Fibroblast of skin of back (primary cell): ENCODE measurements around the gene MMP14.
A peak's percentile ranks its signal among the peaks of the same experiment; 100 is the strongest.
"Not testable (repeated sequence)": the region's sequence is repeated elsewhere in the genome, so short reads cannot be mapped to it uniquely, and the experiment has no call there.

Experiments
- DNase-seq: peaks from one replicate; pipeline ENCODE4 v3.0.0-alpha.2; 2013

Gene MMP14

GRCh38 chr14:22814941-22815713, 21.3 kb upstream of the MMP14 start, which contains the start of gene SLC7A7:
TSS of gene SLC7A7 (minus strand) at chr14:22815435. CDS start at chr14:22813398, 2,037 bp downstream.
- DNase-seq = no peak

DNA sequence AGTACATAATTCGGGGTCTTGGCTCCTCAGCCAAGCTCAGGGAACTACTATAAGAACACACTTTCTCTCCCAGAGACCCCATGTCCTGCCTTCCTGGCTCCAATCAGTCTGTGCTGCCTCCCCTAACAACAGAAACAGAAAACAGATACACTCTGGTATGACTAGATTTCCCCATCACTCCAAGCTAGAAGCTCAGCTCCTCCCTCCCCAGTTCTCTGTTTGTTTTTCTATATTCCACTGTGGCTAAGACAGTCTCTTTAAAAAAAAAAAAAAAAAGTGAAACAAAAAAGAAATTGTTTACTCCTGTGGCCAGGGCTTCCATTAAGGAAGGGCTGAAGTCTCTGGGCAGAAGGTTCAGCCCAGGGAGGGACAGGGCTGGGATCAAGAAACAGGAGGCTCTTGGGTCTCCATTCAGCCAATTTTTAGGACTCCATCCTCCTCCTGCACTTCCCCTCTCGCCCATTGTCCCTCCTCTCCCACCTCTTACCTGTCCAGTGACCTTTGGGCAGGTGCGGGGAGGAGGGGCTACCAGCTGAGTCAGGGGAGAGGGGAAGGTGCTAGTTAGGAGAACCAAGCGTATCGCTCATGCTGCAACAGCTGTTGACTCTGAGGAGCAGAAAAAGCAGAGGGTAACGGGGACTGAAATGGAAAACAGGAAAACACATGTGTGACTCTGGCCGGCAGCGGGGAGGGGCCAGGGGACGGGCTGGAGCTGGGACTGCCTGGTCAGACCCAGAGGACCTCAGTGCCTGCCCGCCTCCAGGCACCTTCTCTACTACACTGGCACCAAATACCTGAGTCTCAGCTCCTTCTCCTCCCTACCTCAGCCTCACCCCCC, 17.0 kb upstream of the MMP14 start:
- DNase-seq = peak; percentile 56

DNA sequence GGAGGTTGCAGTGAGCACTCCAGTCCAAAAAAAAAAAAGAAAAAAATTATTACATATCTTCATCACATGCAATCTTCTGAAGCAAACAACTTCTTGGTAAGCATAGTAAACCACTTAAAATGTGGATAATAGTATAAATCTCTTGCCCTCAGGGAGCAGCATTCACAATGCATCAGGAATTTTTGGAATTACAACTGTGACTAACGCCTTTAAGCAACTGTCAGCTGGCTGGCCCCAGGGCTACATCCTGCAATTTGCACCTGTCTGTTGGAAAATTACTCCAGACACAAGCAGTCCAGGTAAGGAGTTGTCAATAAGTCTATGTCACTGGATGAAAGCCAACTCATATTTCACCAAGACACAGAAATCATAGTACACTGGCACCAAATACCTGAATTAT, 15.7 kb upstream of the MMP14 start:
- DNase-seq = peak; percentile 41

GRCh38 chr14:22821193-22822015, 15.0 kb upstream of the MMP14 start:
- no peak for DNase-seq

GRCh38 chr14:22822016-22822570, 14.3 kb upstream of the MMP14 start:
- no peak for DNase-seq

- DNase-seq = peak; percentile 88
Measured at GRCh38 chr14:22822571-22823098, 13.8 kb upstream of the MMP14 start.

DNA sequence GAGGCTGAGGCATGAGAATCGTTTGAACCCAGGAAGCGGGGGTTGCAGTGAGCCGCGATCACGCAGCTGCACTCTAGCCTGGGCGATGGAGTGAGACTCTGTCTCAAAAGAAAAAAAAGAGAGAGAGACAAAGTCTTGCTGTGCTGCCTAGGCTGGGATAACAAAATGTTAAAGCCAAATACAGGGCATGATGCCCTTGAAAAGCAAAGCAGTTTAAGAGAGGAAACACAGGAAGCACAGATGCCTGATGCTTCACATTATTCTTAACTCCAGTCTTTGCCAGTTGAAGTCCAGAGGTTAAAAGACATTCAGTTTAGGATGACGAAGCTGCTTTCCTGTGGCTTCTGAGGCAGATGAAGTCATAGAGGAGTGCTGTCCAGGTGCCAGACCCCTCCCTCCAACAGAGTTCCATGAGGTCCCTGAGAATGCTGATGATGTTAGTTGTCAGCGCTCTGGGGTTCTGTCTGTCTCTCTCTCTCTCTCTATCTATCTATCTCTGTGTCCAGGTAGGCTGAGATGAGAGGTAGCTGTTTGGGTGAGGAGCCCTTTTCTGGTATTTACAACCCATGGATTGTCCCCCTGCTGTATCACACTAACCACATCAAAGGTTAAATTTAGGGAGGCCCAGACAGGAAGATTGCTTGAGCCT, 11.6 kb upstream of the MMP14 start:
- peak; percentile 83 for DNase-seq

GRCh38 chr14:22829076-22829660, 7.2 kb upstream of the MMP14 start:
- DNase-seq = not testable (repeated sequence)

DNA sequence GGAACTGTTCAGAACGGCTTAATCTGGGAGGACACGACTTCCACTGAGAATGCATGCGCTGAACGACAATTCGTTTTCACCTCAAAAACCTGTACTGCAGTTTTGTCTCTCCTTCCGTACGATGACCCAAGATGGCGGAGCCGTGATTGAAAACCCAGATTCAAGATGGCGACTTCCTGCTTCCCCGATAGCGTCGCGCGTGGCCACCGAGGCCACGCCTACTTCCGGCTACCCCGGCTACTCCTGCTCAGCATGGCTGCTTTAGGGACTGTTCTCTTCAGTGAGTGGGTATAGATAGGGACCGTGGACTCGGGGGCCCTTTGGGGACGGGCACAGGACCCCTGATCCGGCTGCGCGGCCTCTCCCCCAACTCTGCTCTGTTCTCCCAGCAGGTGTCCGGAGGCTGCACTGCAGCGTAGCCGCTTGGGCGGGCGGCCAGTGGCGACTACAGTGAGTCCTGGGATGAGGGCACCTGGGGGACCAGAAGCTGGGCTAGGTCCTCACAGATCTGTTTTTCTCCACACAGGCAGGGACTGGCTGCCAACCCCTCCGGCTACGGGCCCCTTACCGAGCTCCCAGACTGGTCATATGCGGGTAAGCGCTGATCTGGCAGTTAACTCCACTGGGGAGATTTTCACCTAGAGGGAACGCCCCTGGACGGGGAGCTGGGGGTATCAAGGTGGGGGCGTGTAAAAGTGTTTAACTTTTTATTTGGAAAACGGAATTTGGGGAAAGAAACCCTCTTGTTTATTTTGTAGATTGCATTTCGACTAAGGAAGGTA, 6.5 kb upstream of the MMP14 start, which contains the start of gene MRPL52:
TSS of gene MRPL52 (plus strand) at position 227 of the 782 bp plus-strand sequence. CDS start at position 253, 26 bp downstream.
- peak; percentile 89 for DNase-seq

- no peak for DNase-seq
Measured at GRCh38 chr14:22830443-22831010, 5.9 kb upstream of the MMP14 start.

DNA sequence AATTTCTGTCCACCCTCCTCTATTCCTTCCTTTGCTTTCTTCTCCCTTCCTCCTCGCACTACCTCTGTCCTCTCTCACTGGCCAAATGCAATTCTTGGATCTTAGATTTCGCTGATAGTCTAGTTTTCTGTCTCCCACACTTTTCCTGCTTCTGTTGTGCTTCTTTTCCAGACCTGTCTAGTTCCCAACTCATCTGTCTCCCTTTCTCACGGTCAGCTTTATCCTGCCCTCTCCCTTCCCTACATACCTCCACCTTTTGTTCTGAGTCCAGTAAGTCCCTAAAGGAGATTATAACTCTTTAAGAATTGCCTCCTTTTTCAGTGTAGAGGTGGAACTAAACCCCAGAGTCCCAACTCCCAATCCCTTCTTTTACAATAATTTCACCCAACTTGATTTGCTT, 880 bp upstream of the MMP14 start:
- DNase-seq = no peak

DNA sequence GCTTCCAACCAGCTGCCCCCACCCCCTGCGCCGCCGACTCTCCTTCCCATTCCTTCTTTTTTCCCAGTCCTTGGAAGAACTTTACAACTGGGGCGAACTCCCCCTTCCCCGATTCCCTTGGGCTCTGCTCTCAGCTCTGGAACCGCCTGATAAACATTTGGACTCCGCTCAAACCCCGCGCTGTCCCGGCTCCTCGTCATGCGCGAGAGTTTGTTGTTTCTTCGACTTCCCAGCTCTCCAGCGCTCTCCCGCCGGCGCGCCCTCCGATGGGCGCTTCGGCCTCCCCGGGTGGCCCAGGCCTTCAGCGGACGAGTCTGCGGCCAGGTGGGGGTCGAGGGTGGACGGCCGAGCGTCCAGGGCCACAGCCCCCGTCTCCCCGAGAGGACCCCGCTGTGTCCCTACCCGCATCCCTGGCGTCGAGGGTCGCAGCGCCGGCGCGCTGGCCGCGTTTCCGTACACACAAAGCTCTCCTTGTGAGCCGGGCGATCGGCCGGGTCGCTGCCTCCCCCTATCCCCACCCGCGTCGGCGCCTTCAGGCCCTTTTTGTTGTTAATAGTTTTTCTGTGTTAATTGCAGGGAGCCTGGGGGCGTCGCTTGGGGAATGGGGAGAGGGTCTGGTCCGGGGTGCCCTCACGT, 847 bp downstream of the MMP14 start:
- peak; percentile 70 for DNase-seq

DNA sequence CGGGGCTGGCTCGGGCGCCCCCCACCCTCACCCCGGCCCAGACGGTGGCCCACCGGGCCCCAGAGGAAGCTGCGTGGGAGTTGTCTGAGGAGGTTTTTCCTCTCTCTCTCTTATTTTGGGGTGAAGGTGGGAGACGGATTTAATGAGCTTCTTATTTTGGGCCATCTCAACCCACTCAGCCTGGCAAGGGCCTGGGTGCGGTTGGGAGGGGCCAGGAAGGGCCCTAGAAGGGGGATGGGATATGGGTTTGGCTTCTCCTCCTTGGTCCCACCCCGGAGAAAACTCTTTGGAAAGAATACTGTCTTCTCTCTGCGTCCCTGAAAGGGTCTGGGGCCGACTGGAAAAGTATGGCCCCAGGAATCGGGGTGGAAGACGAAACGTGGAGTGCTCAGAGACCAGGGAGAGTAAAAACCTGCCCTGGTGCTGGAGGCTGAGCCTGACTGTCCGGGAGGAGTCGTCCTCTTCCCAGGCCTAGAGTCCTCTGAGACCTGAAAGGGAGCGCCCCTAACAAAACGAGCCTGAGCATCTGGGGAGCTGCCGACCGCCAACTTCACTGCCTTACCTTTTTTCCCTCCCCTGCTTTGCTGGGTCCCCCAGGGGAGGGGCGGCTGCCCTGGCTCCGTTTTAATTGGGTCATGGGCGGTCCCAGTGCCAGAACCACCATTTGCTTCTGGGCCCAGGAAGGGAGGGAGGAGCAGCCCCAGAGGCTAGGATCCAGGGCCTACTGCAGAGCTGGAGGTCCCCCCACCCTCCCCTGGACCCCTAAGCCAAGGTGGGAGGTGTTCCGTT, 1.6 kb downstream of the MMP14 start:
- DNase-seq = peak; percentile 71

- DNase-seq = peak; percentile 83
Measured at GRCh38 chr14:22838631-22839041, 2.3 kb downstream of the MMP14 start.

- DNase-seq = no peak
Measured at GRCh38 chr14:22839159-22839779, 2.9 kb downstream of the MMP14 start.

DNA sequence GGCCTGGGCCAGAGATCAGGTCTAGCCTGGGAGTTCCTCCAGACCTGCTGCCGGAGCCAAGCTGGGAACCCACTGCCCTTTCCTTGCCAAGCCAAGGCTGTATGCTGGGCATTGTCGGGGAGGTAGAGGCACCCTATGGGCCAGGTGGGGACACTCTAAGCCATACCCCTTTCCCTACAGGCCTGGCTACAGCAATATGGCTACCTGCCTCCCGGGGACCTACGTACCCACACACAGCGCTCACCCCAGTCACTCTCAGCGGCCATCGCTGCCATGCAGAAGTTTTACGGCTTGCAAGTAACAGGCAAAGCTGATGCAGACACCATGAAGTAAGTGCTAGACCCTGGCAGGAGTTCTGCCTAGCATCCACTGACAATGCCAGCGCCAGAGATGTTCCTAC, 4.9 kb downstream of the MMP14 start:
- DNase-seq = no peak

DNA sequence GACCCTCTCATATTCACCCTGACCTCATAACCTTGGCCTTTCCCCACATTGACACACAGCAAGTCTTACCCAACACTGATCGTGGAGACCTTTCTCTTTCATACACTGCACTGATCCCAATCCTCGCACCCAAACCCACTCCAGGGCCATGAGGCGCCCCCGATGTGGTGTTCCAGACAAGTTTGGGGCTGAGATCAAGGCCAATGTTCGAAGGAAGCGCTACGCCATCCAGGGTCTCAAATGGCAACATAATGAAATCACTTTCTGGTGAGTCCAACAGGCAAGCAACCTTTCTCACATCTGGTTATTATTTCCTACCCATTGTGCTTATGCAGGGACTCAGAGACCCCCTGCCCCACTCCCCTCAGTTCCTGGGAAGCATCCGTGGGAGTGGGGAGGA, 5.4 kb downstream of the MMP14 start:
- DNase-seq = no peak
